HG02973 (cell line): ENCODE data around the gene HLA-DPB1.

Source experiments
- ATAC-seq: cut with Tn5 transposase; IDR thresholded peaks from one replicate; pipeline ENCODE4 v1.9.1; 2021; ENCODE audit warnings: moderate library complexity; ENCODE audit not compliant: unreplicated experiment

The HLA-DPB1 gene

GRCh38 chr6:33126101-33126714 is 50.4 kb downstream of the HLA-DPB1 start:
- ATAC-seq: no peak

GRCh38 chr6:33128318-33128717 is 52.5 kb downstream of the HLA-DPB1 start:
- no peak for ATAC-seq

- no peak for ATAC-seq
These were observed 56.3 kb downstream of the HLA-DPB1 start for GRCh38 chr6:33132081-33132524.

GRCh38 chr6:33136310-33136900 is 60.6 kb downstream of the HLA-DPB1 start:
- no peak for ATAC-seq
